ENCODE results near the gene RPP30. TPM values are rescaled to one million over a fixed set of nuclear protein-coding genes. Genes with fewer than 3 reads are reported as not detected.

Gene RPP30
- total RNA-seq, 1 donor from 2014 or later: 59.6 TPM

GRCh38 chr10:90929179-90929578, 57.4 kb downstream of the RPP30 start:
- Mint-ChIP-seq H3K36me3 (ENCODE audit: low read depth) (no peaks in the 10 kb centered on the region), H3K4me3 (no peak overlapping the region), H3K27me3 (ENCODE audit: low read depth) (no peaks in the 10 kb centered on the region), H3K27ac (ENCODE audit: unreplicated experiment) (no peak overlapping the region), H3K4me1 (peaks cover 21% of the 10 kb centered on the region), H3K9me3 (peaks cover 2% of the 10 kb centered on the region)
- no peak for DNase-seq (ENCODE audit: low read depth, low spot score)
- no peak for TF ChIP-seq CTCF (conservative IDR thresholded peaks at IDR 0.05)

GRCh38 chr10:90930070-90930837, 58.5 kb downstream of the RPP30 start:
- Mint-ChIP-seq H3K27ac (ENCODE audit: unreplicated experiment) (peak overlapping the region; percentile 23), H3K9me3 (peaks cover 2% of the 10 kb centered on the region), H3K36me3 (ENCODE audit: low read depth) (no peaks in the 10 kb centered on the region), H3K27me3 (ENCODE audit: low read depth) (no peaks in the 10 kb centered on the region), H3K4me1 (peaks cover 27% of the 10 kb centered on the region), H3K4me3 (no peak overlapping the region)
- no peak for TF ChIP-seq CTCF (conservative IDR thresholded peaks at IDR 0.05)
- DNase-seq (ENCODE audit: low read depth, low spot score): no peak

GRCh38 chr10:90930971-90931871, 59.4 kb downstream of the RPP30 start:
- no peak overlapping the region for H3K4me3 Mint-ChIP-seq
- peaks cover 2% of the 10 kb centered on the region for H3K9me3 Mint-ChIP-seq
- no peak overlapping the region for H3K27ac Mint-ChIP-seq (ENCODE audit: unreplicated experiment)
- no peak for DNase-seq (ENCODE audit: low read depth, low spot score)
- peaks cover 36% of the 10 kb centered on the region for H3K4me1 Mint-ChIP-seq
- no peaks in the 10 kb centered on the region for H3K27me3 Mint-ChIP-seq (ENCODE audit: low read depth)
- TF ChIP-seq CTCF (conservative IDR thresholded peaks at IDR 0.05): no peak
- H3K36me3 Mint-ChIP-seq (ENCODE audit: low read depth): no peaks in the 10 kb centered on the region

GRCh38 chr10:90935581-90936275, 64.0 kb downstream of the RPP30 start:
- Mint-ChIP-seq H3K9me3 (no peaks in the 10 kb centered on the region), H3K4me3 (no peak overlapping the region), H3K27me3 (ENCODE audit: low read depth) (no peaks in the 10 kb centered on the region), H3K36me3 (ENCODE audit: low read depth) (no peaks in the 10 kb centered on the region), H3K4me1 (peaks cover 24% of the 10 kb centered on the region), H3K27ac (ENCODE audit: unreplicated experiment) (no peak overlapping the region)
- DNase-seq (ENCODE audit: low read depth, low spot score): no peak
- no peak for TF ChIP-seq CTCF (conservative IDR thresholded peaks at IDR 0.05)

DNA sequence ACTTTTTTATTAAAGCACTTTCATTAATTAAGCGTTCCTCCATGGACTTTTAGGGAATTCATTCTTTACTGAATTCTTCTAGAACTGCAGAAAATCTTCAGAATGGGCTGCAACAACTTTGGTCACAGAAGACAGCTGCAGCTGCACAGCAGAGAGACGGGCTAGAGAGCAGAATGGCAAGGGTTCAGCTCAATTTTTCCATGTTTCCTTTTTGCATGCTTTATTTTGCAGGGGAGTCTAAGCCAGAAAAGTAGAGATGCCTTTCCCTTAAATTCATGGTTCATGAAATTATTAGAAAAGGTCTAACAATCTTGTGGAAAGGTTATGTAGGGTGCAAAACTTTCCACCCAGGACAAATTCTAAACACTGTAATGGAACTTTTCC, 64.5 kb downstream of the RPP30 start:
- no peaks in the 10 kb centered on the region for H3K27me3 Mint-ChIP-seq (ENCODE audit: low read depth)
- DNase-seq (ENCODE audit: low read depth, low spot score): no peak
- no peaks in the 10 kb centered on the region for H3K36me3 Mint-ChIP-seq (ENCODE audit: low read depth)
- no peak overlapping the region for H3K4me3 Mint-ChIP-seq
- no peak overlapping the region for H3K27ac Mint-ChIP-seq (ENCODE audit: unreplicated experiment)
- peaks cover 19% of the 10 kb centered on the region for H3K4me1 Mint-ChIP-seq
- H3K9me3 Mint-ChIP-seq: no peaks in the 10 kb centered on the region
- TF ChIP-seq CTCF (conservative IDR thresholded peaks at IDR 0.05): no peak

Data from neural crest cell (in vitro differentiated cells).